ENCODE measurements around the gene RBFOX2.

Gene RBFOX2

DNA sequence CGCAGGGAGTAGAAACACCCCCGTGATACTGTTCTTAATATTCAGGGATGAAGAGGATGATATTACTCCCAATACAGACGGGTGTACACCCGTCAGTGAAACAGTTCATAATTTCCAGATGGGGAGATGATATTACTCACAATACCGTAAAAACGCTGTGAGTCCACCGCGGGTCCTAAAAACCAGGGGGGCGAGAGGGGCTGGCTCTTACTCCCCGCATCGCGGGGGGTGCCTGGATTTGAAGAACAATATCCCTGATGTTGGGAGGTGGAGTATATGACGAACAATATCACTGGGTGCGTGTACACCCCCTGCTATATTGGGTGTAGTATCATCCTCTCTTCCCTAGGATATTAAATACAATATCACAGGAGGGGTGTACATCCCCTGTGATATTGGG, 331.5 kb downstream of the RBFOX2 start:
- DNase-seq (ENCODE audit: extremely low read depth, insufficient read length) = no peak
- TF ChIP-seq, protein P1, sequence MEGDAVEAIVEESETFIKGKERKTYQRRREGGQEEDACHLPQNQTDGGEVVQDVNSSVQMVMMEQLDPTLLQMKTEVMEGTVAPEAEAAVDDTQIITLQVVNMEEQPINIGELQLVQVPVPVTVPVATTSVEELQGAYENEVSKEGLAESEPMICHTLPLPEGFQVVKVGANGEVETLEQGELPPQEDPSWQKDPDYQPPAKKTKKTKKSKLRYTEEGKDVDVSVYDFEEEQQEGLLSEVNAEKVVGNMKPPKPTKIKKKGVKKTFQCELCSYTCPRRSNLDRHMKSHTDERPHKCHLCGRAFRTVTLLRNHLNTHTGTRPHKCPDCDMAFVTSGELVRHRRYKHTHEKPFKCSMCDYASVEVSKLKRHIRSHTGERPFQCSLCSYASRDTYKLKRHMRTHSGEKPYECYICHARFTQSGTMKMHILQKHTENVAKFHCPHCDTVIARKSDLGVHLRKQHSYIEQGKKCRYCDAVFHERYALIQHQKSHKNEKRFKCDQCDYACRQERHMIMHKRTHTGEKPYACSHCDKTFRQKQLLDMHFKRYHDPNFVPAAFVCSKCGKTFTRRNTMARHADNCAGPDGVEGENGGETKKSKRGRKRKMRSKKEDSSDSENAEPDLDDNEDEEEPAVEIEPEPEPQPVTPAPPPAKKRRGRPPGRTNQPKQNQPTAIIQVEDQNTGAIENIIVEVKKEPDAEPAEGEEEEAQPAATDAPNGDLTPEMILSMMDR (IDR thresholded peaks at IDR 0.05; ENCODE audit: insufficient read depth, low read length, poor library complexity, severe bottlenecking) = no peak
- Histone ChIP-seq H3K27me3 (replicated peaks; ENCODE audit: control insufficient read depth, insufficient read depth, low read length) (no peaks in the 10 kb centered on the region), H3K36me3 (ENCODE audit: control insufficient read depth, insufficient read depth, low read length) (no peaks in the 10 kb centered on the region), H3K4me3 (replicated peaks; ENCODE audit: low read depth, low read length) (no peak overlapping the region)

DNA sequence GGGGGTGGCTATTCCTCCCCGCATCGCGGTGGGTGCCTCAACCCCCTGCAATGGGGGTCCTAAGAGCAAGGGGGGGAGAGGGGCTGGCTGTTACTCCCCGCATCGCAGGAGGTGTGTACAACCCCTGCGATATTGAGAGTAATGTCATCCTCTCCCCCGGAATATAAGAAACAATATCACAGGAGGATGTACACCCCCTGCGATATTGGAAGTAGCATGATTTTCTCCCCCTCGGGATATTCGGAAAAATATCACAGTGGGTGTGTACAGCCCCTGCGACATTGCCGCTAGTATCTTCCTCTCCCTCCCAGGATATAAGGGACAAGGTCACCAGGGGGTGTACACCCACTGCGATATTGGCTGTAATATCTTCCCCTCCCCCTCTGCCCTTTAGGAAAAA, 333.4 kb downstream of the RBFOX2 start:
- no peaks in the 10 kb centered on the region for H3K36me3 ChIP-seq (ENCODE audit: control insufficient read depth, insufficient read depth, low read length)
- no peak overlapping the region for H3K4me3 ChIP-seq (replicated peaks; ENCODE audit: low read depth, low read length)
- no peak for DNase-seq (ENCODE audit: extremely low read depth, insufficient read length)
- H3K27me3 ChIP-seq (replicated peaks; ENCODE audit: control insufficient read depth, insufficient read depth, low read length) = no peaks in the 10 kb centered on the region
- TF ChIP-seq, protein P1 (IDR thresholded peaks at IDR 0.05; ENCODE audit: insufficient read depth, low read length, poor library complexity, severe bottlenecking) = no peak

DNA sequence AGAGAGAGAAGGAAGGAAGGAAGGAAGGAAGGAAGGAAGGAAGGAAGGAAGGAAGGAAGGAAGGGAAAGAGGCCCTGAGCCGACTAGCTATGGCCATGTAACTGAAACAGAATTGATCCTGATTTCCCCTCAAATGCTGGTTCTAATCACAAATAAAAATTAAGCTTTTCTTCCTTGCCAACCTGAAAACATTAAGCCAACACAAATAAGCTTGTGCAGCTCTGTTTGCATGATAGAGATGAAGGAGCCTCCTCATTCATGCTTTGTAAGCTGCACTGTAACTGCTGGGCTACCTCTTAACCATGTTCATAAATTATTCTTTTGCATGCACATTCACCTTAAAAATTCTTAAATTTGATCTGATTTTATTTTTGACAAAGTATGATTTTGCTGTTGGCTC, 338.6 kb downstream of the RBFOX2 start:
- no peaks in the 10 kb centered on the region for H3K27me3 ChIP-seq (replicated peaks; ENCODE audit: control insufficient read depth, insufficient read depth, low read length)
- no peak overlapping the region for H3K4me3 ChIP-seq (replicated peaks; ENCODE audit: low read depth, low read length)
- TF ChIP-seq, protein P1 (IDR thresholded peaks at IDR 0.05; ENCODE audit: insufficient read depth, low read length, poor library complexity, severe bottlenecking) = no peak
- H3K36me3 ChIP-seq (ENCODE audit: control insufficient read depth, insufficient read depth, low read length) = no peaks in the 10 kb centered on the region
- no peak for DNase-seq (ENCODE audit: extremely low read depth, insufficient read length)

DNA sequence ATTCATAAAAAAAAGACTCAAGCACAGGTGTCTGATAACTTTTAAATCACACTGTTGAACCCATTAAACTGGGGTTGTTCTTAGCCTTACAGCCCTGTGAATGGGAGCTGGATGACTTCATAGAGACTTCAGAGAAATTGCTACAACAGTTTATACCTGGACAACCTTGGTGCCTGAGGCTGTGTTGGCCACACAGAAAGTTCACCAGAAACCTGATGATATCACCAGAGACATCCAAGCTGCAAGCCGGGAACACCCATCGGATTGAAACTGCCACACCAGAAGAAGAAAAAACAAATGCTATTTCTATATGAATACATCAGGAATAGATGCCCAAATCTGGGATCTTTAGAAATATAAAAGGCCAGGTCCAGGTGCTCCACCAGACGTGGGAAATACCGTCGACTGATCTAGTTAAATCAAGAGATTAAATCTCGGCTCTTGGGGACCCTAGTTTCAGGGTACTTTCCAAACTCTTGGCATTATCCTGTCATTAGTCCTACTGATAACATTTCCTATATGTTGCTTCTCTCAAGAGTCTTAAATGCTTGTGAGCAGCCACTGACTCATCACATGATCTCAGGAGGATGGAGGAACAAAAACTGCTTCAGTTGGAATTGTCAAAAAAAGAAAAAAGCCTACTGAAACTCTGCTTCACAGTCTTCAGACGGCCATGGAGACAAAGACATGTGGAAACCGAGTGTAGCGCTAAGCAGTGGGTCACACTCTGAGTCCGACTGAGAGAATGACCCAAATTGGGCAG, 339.5 kb downstream of the RBFOX2 start:
- Histone ChIP-seq H3K4me3 (replicated peaks; ENCODE audit: low read depth, low read length) (no peak overlapping the region), H3K27me3 (replicated peaks; ENCODE audit: control insufficient read depth, insufficient read depth, low read length) (no peaks in the 10 kb centered on the region), H3K36me3 (ENCODE audit: control insufficient read depth, insufficient read depth, low read length) (no peaks in the 10 kb centered on the region)
- no peak for DNase-seq (ENCODE audit: extremely low read depth, insufficient read length)
- TF ChIP-seq, protein P1 (IDR thresholded peaks at IDR 0.05; ENCODE audit: insufficient read depth, low read length, poor library complexity, severe bottlenecking) = no peak
